Middle frontal gyrus (tissue), 1 donor: ENCODE measurements around the gene MMADHC.

Experiments used
- DNase-seq: peaks from one replicate; pipeline ENCODE4 v3.0.0-alpha.2; 2015; ENCODE audit warnings: low spot score; ENCODE audit errors: extremely low spot score

MMADHC gene

GRCh38 chr2:149559341-149560068 is 28.1 kb downstream of the MMADHC start:
- DNase-seq = no peak

- DNase-seq = no peak
Measured at GRCh38 chr2:149556452-149556851, 31.1 kb downstream of the MMADHC start.

- DNase-seq = no peak
Measured at GRCh38 chr2:149552830-149553229, 34.7 kb downstream of the MMADHC start.

- no peak for DNase-seq
Measured at GRCh38 chr2:149552226-149552625, 35.3 kb downstream of the MMADHC start.

GRCh38 chr2:149544692-149545091 is 42.9 kb downstream of the MMADHC start:
- DNase-seq = no peak

- DNase-seq = no peak
Measured at GRCh38 chr2:149543845-149544244, 43.7 kb downstream of the MMADHC start.

- DNase-seq = no peak
Measured at GRCh38 chr2:149540138-149540537, 47.4 kb downstream of the MMADHC start.

- no peak for DNase-seq
Measured at GRCh38 chr2:149538138-149538833, 49.3 kb downstream of the MMADHC start.

- no peak for DNase-seq
Measured at GRCh38 chr2:149537092-149537726, 50.4 kb downstream of the MMADHC start.

- DNase-seq = no peak
Measured at GRCh38 chr2:149536649-149537048, 50.9 kb downstream of the MMADHC start.

- DNase-seq = no peak
Measured at GRCh38 chr2:149534674-149535073, 52.9 kb downstream of the MMADHC start.

GRCh38 chr2:149528983-149529382 is 58.6 kb downstream of the MMADHC start:
- no peak for DNase-seq

GRCh38 chr2:149527998-149528755 is 59.4 kb downstream of the MMADHC start:
- no peak for DNase-seq

- DNase-seq = no peak
Measured at GRCh38 chr2:149526689-149527088, 60.9 kb downstream of the MMADHC start.

- no peak for DNase-seq
Measured at GRCh38 chr2:149525323-149525722, 62.3 kb downstream of the MMADHC start.
